Stimulated activated CD8-positive, alpha-beta memory T cell treated with anti-CD3 and anti-CD28 coated beads, Interleukin-7, amount 100 ng/mL, for 1 hour (primary cell): Measurements from ENCODE around the gene ZFP69B.
A peak's percentile ranks its signal among the peaks of the same experiment; 100 is the strongest.

Experiments
- DNase-seq, 2 donors: peaks; one replicate each; pipeline ENCODE4 v3.0.0-alpha.2; 2020; ENCODE audit warnings: low read depth in 2 of 2

Gene ZFP69B

GRCh38 chr1:40449684-40450494 lies at the start of gene ZFP69B:
Gene ZFP69B, plus strand, starts transcription at chr1:40450476. Its CDS starts 486 bp downstream, at chr1:40450962.
- DNase-seq, result peak; percentile 78 to 85

- no peak for DNase-seq
These were observed 48.6 kb upstream of the ZFP69B start for GRCh38 chr1:40401473-40402201.

GRCh38 chr1:40404670-40405462 lies 45.4 kb upstream of the ZFP69B start:
- no peak for DNase-seq

- DNase-seq, result no peak
These were observed 44.5 kb upstream of the ZFP69B start for GRCh38 chr1:40405812-40406211.

GRCh38 chr1:40407453-40407852 lies 42.8 kb upstream of the ZFP69B start:
- DNase-seq, result no peak

- no peak for DNase-seq
These were observed 40.8 kb upstream of the ZFP69B start for GRCh38 chr1:40409467-40409866.

GRCh38 chr1:40411294-40411693 lies 39.0 kb upstream of the ZFP69B start:
- no peak for DNase-seq

GRCh38 chr1:40411843-40412242 lies 38.4 kb upstream of the ZFP69B start:
- DNase-seq, result no peak

GRCh38 chr1:40413527-40414252 lies 36.6 kb upstream of the ZFP69B start:
- DNase-seq, result no peak

- no peak for DNase-seq
These were observed 35.9 kb upstream of the ZFP69B start for GRCh38 chr1:40414331-40414730.

GRCh38 chr1:40416709-40417108 lies 33.6 kb upstream of the ZFP69B start:
- DNase-seq, result no peak

- no peak for DNase-seq
These were observed 28.6 kb upstream of the ZFP69B start for GRCh38 chr1:40421431-40422384.

- no peak for DNase-seq
These were observed 27.5 kb upstream of the ZFP69B start for GRCh38 chr1:40422630-40423263.

- no peak for DNase-seq
These were observed 27.0 kb upstream of the ZFP69B start for GRCh38 chr1:40423264-40423642.

GRCh38 chr1:40423951-40424618 lies 26.2 kb upstream of the ZFP69B start:
- DNase-seq, result no peak

GRCh38 chr1:40425198-40425597 lies 25.1 kb upstream of the ZFP69B start:
- DNase-seq, result no peak

- DNase-seq, result no peak
These were observed 18.9 kb upstream of the ZFP69B start for GRCh38 chr1:40431385-40431784.

GRCh38 chr1:40432644-40433390 lies 17.5 kb upstream of the ZFP69B start:
- DNase-seq, result no peak

- no peak for DNase-seq
These were observed 14.8 kb upstream of the ZFP69B start for GRCh38 chr1:40435471-40435870.
